OCI-LY1 (cell line): ENCODE results near the gene CDKAL1.

Experiments used
- EZH2 ChIP-seq: fragments of 200-600 bp; sonication (generic), shearing (Covaris generic); IDR thresholded peaks from 2 replicates; pipeline ENCODE4 v1.8.0; 2017; ENCODE audit warnings: borderline replicate concordance, mixed run types, mild to moderate bottlenecking, antibody characterized with exemption, low read length, moderate library complexity, mixed read lengths
- TF ChIP-seq, protein P1 (sequence below): fragments of 200-600 bp; sonication (generic), shearing (Covaris generic); IDR thresholded peaks from 2 replicates; pipeline ENCODE4 v1.5.1; 2017; ENCODE audit warnings: mild to moderate bottlenecking, antibody characterized with exemption, low read length, moderate library complexity, mixed read lengths

- TF ChIP-seq, protein P1, sequence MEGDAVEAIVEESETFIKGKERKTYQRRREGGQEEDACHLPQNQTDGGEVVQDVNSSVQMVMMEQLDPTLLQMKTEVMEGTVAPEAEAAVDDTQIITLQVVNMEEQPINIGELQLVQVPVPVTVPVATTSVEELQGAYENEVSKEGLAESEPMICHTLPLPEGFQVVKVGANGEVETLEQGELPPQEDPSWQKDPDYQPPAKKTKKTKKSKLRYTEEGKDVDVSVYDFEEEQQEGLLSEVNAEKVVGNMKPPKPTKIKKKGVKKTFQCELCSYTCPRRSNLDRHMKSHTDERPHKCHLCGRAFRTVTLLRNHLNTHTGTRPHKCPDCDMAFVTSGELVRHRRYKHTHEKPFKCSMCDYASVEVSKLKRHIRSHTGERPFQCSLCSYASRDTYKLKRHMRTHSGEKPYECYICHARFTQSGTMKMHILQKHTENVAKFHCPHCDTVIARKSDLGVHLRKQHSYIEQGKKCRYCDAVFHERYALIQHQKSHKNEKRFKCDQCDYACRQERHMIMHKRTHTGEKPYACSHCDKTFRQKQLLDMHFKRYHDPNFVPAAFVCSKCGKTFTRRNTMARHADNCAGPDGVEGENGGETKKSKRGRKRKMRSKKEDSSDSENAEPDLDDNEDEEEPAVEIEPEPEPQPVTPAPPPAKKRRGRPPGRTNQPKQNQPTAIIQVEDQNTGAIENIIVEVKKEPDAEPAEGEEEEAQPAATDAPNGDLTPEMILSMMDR = no peak
- no peak for TF ChIP-seq EZH2
Measured at GRCh38 chr6:20702366-20702765, 168.1 kb downstream of the CDKAL1 start.
